GM12878 (cell line): ENCODE measurements around the gene MPRIP.

ENCODE experiments used
- BRCA1 ChIP-seq: IDR thresholded peaks from 2 replicates; pipeline ENCODE4 v1.6.1; 2011; ENCODE audit warnings: low read depth, low read length, improper control_type of control experiment
- FOS ChIP-seq: IDR thresholded peaks from 3 replicates; pipeline ENCODE4 v1.6.1; 2011; ENCODE audit warnings: borderline replicate concordance; ENCODE audit not compliant: insufficient read length; ENCODE audit errors: extremely low read depth
- NR2C2 ChIP-seq: IDR thresholded peaks from 2 replicates; pipeline ENCODE4 v1.6.1; 2011; ENCODE audit warnings: borderline replicate concordance, low read depth; ENCODE audit not compliant: control insufficient read depth, insufficient read length
- POLR2A ChIP-seq: IDR thresholded peaks from 2 replicates; pipeline ENCODE4 v1.6.1; 2011; ENCODE audit warnings: low read depth, mild to moderate bottlenecking, low read length
- SP1 ChIP-seq: IDR thresholded peaks from one replicate; pipeline ENCODE4 v1.6.1; 2011; ENCODE audit warnings: low read depth, low read length
- YY1 ChIP-seq: IDR thresholded peaks from 2 replicates; pipeline ENCODE4 v1.6.1; 2011; ENCODE audit warnings: low read depth, mild to moderate bottlenecking, low read length
- TF ChIP-seq, protein P1 (sequence below), 3 experiments: IDR thresholded peaks in 2 of 3; conservative IDR thresholded peaks in 1 of 3; 2 replicates each; pipeline ENCODE4 v1.5.1; 2011; ENCODE audit warnings: low read depth in 3 of 3, low read length in 3 of 3, mild to moderate bottlenecking in 3 of 3, control low read depth in 2 of 3, moderate library complexity in 2 of 3, inconsistent platforms in 1 of 3, mixed read lengths in 1 of 3; ENCODE audit not compliant: control insufficient read depth in 2 of 3, insufficient read depth in 1 of 3; ENCODE audit errors: extremely low read depth in 1 of 3
- TF ChIP-seq, protein P2 (sequence below): IDR thresholded peaks from 2 replicates; pipeline ENCODE4 v1.6.1; 2011; ENCODE audit warnings: low read depth, low read length, improper control_type of control experiment, borderline replicate concordance

DNA sequence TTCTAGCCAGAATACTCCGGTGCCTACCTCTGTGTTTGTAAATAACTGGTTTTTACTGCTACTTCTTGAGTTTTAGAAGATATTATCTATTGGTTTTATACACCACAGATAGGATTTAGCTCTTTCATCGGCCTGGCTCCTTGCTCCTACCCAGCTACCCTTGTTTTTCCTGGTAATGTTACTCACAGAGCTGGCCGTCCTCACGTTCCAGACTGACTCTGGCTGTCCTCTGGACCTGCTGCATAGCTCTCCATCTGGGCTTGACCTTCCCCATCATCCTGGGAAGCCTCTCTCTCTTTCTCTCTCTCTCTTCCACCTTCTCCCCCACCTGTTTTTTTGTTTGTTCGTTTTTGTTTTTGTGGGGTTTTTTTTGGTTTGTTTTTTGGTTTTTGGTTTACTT lies 51.5 kb downstream of the MPRIP start:
- no peak for TF ChIP-seq SP1
- TF ChIP-seq, protein P1, sequence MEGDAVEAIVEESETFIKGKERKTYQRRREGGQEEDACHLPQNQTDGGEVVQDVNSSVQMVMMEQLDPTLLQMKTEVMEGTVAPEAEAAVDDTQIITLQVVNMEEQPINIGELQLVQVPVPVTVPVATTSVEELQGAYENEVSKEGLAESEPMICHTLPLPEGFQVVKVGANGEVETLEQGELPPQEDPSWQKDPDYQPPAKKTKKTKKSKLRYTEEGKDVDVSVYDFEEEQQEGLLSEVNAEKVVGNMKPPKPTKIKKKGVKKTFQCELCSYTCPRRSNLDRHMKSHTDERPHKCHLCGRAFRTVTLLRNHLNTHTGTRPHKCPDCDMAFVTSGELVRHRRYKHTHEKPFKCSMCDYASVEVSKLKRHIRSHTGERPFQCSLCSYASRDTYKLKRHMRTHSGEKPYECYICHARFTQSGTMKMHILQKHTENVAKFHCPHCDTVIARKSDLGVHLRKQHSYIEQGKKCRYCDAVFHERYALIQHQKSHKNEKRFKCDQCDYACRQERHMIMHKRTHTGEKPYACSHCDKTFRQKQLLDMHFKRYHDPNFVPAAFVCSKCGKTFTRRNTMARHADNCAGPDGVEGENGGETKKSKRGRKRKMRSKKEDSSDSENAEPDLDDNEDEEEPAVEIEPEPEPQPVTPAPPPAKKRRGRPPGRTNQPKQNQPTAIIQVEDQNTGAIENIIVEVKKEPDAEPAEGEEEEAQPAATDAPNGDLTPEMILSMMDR (IDR thresholded peaks at IDR 0.05 in 2 of 3, conservative IDR thresholded peaks at IDR 0.05 in 1 of 3; ENCODE audit: control insufficient read depth in 2 of 3, extremely low read depth in 1 of 3, insufficient read depth in 1 of 3, low read depth in 3 of 3, low read length in 3 of 3): no peak
- TF ChIP-seq FOS: no peak
- TF ChIP-seq NR2C2: no peak
- TF ChIP-seq, protein P2, sequence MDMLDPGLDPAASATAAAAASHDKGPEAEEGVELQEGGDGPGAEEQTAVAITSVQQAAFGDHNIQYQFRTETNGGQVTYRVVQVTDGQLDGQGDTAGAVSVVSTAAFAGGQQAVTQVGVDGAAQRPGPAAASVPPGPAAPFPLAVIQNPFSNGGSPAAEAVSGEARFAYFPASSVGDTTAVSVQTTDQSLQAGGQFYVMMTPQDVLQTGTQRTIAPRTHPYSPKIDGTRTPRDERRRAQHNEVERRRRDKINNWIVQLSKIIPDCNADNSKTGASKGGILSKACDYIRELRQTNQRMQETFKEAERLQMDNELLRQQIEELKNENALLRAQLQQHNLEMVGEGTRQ: no peak
- no peak for TF ChIP-seq YY1
- TF ChIP-seq POLR2A: no peak
- TF ChIP-seq BRCA1: no peak
